Stimulated activated CD8-positive, alpha-beta memory T cell treated with anti-CD3 and anti-CD28 coated beads, Interleukin-15, amount 100 ng/mL, for 4 hours (primary cell): ENCODE results near the gene AGXT.

ENCODE experiments used
- DNase-seq, 2 donors: peaks; one replicate each; pipeline ENCODE4 v3.0.0-alpha.2; 2020; ENCODE audit warnings: low read depth in 2 of 2

AGXT gene

DNA sequence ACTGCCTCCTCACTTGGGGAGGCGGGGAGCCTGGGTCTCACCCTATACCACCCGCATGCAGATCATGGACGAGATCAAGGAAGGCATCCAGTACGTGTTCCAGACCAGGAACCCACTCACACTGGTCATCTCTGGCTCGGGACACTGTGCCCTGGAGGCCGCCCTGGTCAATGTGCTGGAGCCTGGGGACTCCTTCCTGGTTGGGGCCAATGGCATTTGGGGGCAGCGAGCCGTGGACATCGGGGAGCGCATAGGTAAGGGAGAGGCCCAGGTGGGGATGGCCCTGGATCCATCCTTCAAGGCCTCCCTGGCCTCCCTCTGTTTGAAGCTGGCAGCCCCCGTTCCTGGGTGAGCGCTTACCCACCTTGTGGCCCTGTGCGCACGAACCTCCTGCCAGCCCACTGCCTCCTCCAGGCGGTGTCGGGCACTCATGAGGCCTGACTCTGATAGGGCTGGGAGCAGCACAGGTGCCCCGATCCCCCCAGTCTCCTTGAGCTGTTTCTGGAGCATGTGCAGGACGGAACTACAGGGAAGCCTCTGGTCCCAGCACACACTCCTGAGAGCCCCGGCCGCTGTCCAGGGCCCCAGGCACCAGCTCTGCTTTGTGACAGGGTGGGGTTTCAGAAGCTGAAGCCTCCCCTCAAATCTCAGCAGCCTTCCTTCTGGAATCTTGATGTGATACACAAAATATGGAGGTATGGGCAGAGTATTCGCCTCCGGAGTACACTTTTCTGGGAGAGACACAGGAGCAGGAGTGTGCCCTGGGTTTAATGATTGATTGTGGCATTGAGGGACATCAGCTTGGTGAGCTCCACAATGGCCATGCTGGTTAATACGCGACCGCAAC lies 708 bp downstream of the AGXT start:
- no peak for DNase-seq

GRCh38 chr2:240869956-240870875 lies 1.6 kb downstream of the AGXT start:
- no peak for DNase-seq

GRCh38 chr2:240871071-240871958 lies 2.7 kb downstream of the AGXT start:
- no peak for DNase-seq

- DNase-seq: no peak
These were observed 3.9 kb downstream of the AGXT start for GRCh38 chr2:240872317-240873097.

DNA sequence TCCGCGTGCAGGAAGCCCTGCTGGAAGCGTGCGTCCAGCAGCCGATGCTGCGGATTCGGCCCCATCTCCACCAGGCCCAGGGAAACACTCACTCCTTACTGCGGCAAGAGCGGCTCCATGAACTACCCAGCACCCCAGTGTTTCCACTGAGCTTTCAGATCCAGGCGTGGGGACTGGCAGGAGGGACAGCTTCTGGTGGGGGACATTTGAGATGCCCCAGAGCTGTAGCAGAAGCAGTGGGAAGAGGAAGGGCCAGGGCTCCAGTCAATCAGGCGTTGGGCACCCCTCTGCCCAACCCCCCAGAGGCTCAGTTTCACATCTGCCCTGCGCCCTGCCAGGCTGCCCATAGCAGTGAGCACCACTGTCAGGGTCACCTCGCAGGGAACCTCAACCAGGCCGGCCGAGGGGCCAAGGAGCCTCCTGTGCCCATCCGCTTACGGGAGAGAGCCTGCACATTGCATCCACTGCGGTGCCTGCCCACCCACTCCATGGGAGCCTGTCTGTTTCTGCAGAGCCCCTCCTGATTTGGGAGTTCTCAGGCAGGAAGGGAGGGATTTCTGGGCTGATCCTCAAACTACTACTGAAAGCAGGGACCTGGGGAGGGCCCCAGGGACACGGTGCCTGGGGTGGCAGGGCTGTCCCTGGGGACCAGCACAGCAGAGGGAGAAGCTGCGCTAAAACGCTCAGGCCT lies 4.6 kb downstream of the AGXT start:
- DNase-seq: no peak

DNA sequence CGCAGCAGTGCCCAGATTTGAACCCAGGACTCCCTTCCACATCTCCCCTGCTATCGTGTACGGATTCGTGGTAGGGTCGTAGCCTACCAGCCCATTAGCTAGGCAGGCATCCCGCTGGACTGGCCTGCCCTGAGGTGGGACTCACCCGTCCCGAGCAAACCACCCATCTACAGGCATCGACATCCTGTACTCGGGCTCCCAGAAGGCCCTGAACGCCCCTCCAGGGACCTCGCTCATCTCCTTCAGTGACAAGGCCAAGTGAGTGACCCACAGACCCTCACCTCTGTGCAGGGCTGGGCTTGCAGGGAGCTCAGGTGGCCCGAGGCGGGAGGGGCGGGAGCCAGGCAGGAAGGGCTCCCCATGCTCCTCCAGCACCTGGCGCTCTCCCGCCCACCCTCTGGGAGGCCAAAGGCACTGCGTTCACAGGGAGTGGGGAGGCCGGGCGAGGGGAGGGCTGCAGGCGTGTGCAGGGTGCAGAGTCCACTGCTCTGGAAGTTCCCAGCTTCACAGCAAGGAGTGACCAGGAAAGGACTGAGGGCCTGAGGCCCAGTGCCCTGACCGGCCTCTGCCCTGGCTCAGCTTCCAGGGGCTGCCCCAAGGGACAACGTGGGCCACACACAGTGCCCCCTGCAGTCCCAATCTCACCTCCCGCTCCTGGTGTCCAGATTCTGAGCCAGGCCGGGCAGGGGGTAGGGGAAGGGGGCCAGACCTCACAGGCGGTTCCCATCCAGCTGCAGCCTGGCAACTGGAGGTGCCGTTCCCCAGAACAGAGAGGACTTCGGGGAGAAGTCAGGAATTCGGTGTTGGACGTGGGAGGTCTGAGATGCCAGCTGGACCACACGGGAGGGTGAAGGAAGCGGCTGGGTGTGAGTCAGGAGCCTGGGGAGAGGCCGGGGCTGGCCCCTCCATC lies 5.4 kb downstream of the AGXT start:
- no peak for DNase-seq

DNA sequence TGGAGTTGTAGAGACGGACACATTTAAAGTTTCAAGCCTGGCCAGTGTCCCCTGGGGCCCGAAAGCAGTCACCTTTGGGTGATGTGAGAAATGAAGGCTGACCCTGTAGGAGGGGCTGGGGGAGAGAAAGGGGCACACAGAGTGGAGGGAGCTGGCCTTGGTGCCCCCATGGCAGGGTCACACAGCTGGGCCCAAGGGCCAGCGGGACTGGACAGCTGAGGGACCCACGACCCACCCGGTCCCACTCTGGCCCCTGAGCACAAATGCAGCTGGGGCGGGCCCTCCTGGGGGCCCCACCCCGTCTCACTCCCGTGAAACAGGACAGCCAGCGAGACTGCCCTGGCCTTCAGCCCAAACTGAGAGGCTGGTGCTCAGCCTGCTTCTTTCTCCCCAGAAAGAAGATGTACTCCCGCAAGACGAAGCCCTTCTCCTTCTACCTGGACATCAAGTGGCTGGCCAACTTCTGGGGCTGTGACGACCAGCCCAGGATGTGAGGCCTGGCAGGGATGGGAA lies 6.1 kb downstream of the AGXT start:
- DNase-seq: no peak

GRCh38 chr2:240875228-240876034 lies 6.8 kb downstream of the AGXT start:
- DNase-seq: no peak

DNA sequence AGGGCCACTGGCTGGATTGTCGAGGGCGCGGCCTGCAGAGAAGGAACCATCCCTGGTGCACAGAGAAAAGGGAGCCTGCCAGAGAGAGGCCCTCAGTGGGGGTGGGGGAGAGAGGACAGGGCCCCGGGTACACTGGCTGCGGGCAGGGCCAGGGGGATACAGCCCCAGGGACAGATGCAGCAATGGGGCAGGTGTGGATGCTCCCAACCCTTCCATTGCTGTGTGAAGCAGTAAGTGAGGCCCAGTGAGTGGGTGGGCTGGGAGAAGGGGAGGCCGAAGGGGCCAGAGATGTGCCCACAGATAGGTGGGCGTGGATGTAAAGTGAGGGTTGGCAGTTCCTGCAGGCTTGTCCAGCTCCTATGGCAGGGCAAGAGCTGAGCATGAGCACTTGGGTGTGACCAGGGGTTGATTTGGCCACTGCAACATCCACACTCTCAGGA lies 7.4 kb downstream of the AGXT start:
- DNase-seq: no peak

GRCh38 chr2:240876475-240877251 lies 8.0 kb downstream of the AGXT start:
- DNase-seq: no peak

DNA sequence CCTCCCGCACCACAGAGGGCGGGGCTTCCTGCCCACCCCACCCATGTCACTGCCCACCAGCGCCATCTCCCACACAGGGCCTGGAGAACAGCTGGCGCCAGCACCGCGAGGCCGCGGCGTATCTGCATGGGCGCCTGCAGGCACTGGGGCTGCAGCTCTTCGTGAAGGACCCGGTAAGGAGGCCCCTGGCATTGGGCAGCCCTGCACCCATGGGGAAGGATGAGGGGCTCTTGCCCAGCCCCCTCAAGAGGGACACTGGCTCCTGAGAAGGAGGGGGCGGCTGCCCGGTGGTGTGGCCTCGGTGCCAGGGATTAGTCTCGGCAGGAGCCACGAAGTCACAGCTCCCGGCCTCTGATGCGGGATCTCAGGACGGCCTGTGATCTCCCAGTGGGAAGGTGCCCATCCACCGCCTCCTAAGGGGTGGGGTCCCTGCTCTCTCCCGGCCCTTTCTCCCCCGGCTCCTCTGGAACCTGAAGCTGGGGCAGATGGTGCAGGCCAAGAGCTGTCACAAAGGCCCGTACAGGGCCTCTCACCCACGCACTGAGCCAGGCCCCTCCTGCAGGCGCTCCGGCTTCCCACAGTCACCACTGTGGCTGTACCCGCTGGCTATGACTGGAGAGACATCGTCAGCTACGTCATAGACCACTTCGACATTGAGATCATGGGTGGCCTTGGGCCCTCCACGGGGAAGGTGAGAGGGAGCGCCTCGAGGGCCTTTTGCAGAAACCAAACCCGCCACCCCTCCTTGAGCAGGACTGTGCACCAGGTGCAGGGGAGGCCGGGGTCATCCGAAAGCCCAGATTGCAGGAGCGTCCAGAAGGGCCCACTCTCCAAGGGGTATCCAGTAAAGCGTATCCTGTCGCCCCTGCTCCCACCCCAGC lies 9.1 kb downstream of the AGXT start:
- no peak for DNase-seq

- no peak for DNase-seq
These were observed 9.8 kb downstream of the AGXT start for GRCh38 chr2:240878341-240878936.

DNA sequence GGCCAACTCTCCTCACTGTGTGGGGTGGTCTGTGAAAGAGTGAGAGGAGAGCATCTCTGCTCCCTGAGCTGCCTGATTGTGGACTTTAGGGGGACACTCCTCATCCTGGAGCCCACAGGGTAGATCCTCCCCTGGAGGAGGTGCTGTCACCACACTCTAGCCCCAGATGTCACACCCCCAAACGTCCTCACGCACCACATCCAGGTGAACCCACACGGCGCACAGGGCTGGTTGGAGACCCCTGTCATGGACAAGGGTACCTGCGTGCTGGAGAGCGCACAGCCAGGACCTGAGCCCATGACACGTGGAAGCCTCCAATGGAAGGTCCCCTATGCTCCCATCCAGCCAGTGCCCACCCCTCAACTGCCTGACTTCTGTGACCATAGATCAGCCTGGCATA lies 10.5 kb downstream of the AGXT start:
- DNase-seq: no peak

GRCh38 chr2:240881913-240882312 lies 13.3 kb downstream of the AGXT start:
- no peak for DNase-seq

- no peak for DNase-seq
These were observed 15.6 kb downstream of the AGXT start for GRCh38 chr2:240884221-240884620.

DNA sequence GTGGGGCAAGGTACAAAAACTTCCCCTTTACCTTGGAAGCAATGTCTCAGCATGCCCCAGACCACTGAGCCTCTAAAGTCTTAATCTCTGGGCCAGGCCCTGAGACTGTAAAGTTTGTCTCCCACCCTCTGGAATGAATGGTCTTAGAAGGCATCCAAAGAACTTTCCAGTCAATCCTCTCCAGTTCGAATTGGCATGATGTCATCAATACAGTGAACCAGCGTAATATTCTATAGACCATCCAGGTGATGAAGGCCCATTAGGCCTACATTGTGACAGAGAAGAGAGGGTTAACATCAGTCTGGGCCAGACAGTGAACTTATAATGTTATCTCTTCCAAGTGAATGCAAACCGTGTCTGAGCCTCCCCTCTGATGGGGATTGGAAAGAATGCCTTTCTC lies 16.1 kb downstream of the AGXT start:
- DNase-seq: no peak
